LNCaP clone FGC (cell line): ENCODE measurements around the gene UNC13C.

Experiments
- DNase-seq: peaks from one replicate; pipeline ENCODE4 v3.0.0-alpha.2; 2011; ENCODE audit warnings: low read depth
- H3K4me3 ChIP-seq: 2 replicates; pipeline ENCODE4 v1.5.1; 2011; ENCODE audit warnings: mild to moderate bottlenecking, low read depth, low read length, control low read depth
- CTCF ChIP-seq: IDR thresholded peaks from 2 replicates; pipeline ENCODE4 v1.5.1; 2012; ENCODE audit warnings: mild to moderate bottlenecking; ENCODE audit not compliant: control insufficient read depth, insufficient read depth; ENCODE audit errors: extremely low read depth

UNC13C gene

GRCh38 chr15:53974121-53974520 lies 4.1 kb upstream of the UNC13C start:
- no peak overlapping the region for H3K4me3 ChIP-seq
- DNase-seq: no peak
- TF ChIP-seq CTCF: no peak

GRCh38 chr15:53974813-53975212 lies 3.4 kb upstream of the UNC13C start:
- no peak overlapping the region for H3K4me3 ChIP-seq
- TF ChIP-seq CTCF: no peak
- DNase-seq: no peak

- DNase-seq: peak; percentile 17
- no peak overlapping the region for H3K4me3 ChIP-seq
- TF ChIP-seq CTCF: peak; percentile 88
These were observed 1.3 kb upstream of the UNC13C start for GRCh38 chr15:53976844-53977392.

GRCh38 chr15:53979051-53979788 lies 979 bp downstream of the UNC13C start:
- no peak overlapping the region for H3K4me3 ChIP-seq
- no peak for TF ChIP-seq CTCF
- no peak for DNase-seq

GRCh38 chr15:53980021-53980420 lies 1.8 kb downstream of the UNC13C start:
- no peak for DNase-seq
- no peak overlapping the region for H3K4me3 ChIP-seq
- TF ChIP-seq CTCF: no peak

GRCh38 chr15:53982071-53982680 lies 3.9 kb downstream of the UNC13C start:
- no peak for DNase-seq
- no peak for TF ChIP-seq CTCF
- no peak overlapping the region for H3K4me3 ChIP-seq
